BLaER1 treated with 17β-estradiol and CSF1 and Interleukin-3, amounts not matched to agents 10 nM and 100 nM (cell line): Measurements from ENCODE around the gene PPARG.
A peak's percentile ranks its signal among the peaks of the same experiment; 100 is the strongest.
"Not testable (repeated sequence)": the region's sequence is repeated elsewhere in the genome, so short reads cannot be mapped to it uniquely, and the experiment has no call there.

Source experiments
- H3K27ac ChIP-seq, 11 experiments: shearing (Covaris generic); formaldehyde crosslinking; 2 replicates each; pipeline ENCODE4 v1.8.1; 2022
- H3K27me3 ChIP-seq, 11 experiments: shearing (Covaris generic); formaldehyde crosslinking; 2 replicates each; pipeline ENCODE4 v1.8.1; 2022
- H3K36me3 ChIP-seq, 11 experiments: shearing (Covaris generic); formaldehyde crosslinking; 2 replicates each; pipeline ENCODE4 v1.8.1; 2022
- H3K4me1 ChIP-seq, 10 experiments: shearing (Covaris generic); formaldehyde crosslinking; 2 replicates each; pipeline ENCODE4 v1.8.1; 2022
- H3K4me2 ChIP-seq, 11 experiments: shearing (Covaris generic); formaldehyde crosslinking; 2 replicates each; pipeline ENCODE4 v1.8.1; 2022
- H3K4me3 ChIP-seq, 10 experiments: shearing (Covaris generic); formaldehyde crosslinking; 2 replicates each; pipeline ENCODE4 v1.8.1; 2022
- H3K9ac ChIP-seq, 11 experiments: shearing (Covaris generic); formaldehyde crosslinking; 2 replicates each; pipeline ENCODE4 v1.8.1; 2022
- H3K9me3 ChIP-seq, 11 experiments: shearing (Covaris generic); formaldehyde crosslinking; replicated peaks in 1 of 11; 2 replicates each; pipeline ENCODE4 v1.8.1; 2022
- H4K20me1 ChIP-seq, 11 experiments: shearing (Covaris generic); formaldehyde crosslinking; 2 replicates each; pipeline ENCODE4 v1.8.1; 2022
- Cebpa-rat ChIP-seq, 11 experiments: shearing (Covaris generic); IDR thresholded peaks; 2 replicates each; pipeline ENCODE4 v1.8.1; 2022

PPARG gene

DNA sequence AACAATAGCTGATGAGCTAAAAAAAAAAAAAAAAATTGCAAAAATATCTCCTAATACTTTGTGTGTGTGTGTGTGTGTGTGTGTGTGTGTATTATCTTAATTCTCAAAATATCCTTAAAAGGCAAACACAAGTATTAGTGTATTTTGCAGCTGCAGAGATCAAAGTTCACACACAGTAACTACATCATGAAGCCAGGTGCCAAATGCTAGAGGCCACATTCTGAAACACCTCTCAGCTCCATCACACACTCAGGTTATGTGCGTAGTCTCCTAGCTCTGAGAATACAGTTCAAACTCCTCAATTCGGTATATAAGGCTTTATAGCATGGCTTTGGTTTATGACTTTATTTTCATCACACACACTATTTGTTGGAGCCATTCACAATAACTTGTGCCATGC, 33.5 kb upstream of the PPARG start:
- no peak for TF ChIP-seq Cebpa-rat (IDR thresholded peaks at IDR 0.05)
- Histone ChIP-seq H3K9me3 (peaks cover under 1 to 10% (median 5%) of the 10 kb centered on the region in 11 experiments; a peak in 17 of 22 replicates), H3K9ac (no peak overlapping the region)

DNA sequence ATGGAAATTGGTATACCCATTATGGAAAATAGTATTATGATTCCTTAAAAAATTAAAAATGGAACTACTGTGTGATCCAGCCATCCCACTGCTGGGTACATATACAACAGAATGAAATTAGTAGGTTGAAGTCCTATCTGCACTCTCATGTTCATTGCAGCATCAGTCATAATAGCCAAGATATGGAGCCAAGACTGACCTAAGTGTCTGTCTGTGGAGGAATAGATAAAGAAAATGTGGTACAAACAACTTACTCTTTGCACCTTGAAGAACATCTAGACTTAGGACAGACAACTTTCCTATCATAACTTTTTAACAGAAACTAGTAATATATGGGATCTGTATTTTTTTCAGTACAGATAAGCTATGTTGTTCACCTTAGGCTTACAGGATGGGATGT, 30.0 kb upstream of the PPARG start:
- Histone ChIP-seq H3K27me3 (no peaks in the 10 kb centered on the region), H3K4me3 (no peak overlapping the region), H3K4me1 (peaks cover 0 to 16% (median 0%) of the 10 kb centered on the region in 10 experiments; a peak in 7 of 20 replicates), H3K27ac (no peak overlapping the region), H3K36me3 (no peaks in the 10 kb centered on the region), H3K9me3 (peaks cover 0 to 3% (median 0%) of the 10 kb centered on the region in 11 experiments; a peak in 1 of 22 replicates), H4K20me1 (no peaks in the 10 kb centered on the region), H3K4me2 (no peak overlapping the region), H3K9ac (no peak overlapping the region)
- TF ChIP-seq Cebpa-rat (IDR thresholded peaks at IDR 0.05): no peak

More for the DNA sequence above, 33.5 kb upstream of the PPARG start:
- Histone ChIP-seq H4K20me1 (no peaks in the 10 kb centered on the region), H3K4me2 (no peak overlapping the region), H3K27me3 (no peaks in the 10 kb centered on the region), H3K4me1 (peaks cover 0 to 27% (median 0%) of the 10 kb centered on the region in 10 experiments; a peak in 8 of 20 replicates), H3K27ac (no peak overlapping the region), H3K36me3 (no peaks in the 10 kb centered on the region), H3K4me3 (no peak overlapping the region)

DNA sequence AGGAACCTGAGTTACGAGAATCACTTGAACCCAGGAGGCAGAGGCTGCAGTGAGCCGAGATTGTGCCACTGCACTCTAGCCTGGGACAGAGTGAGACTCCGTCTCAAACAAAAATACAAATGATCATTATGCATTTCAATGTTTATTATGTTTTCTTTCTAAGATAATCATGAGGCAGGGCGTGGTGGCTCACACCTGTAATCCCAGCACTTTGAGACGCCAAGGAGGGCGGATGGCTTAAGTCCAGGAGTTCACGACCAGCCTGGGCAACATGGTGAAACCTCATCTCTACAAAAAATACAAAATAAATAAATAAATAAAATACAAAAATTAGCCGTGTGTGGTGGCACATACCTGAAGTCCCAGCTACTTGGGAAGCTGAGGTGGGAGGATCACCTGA, 26.7 kb upstream of the PPARG start:
- not testable (repeated sequence) for H3K27me3 ChIP-seq, H3K9me3 ChIP-seq, H3K9ac ChIP-seq, H3K36me3 ChIP-seq, H3K27ac ChIP-seq, H3K4me2 ChIP-seq, H3K4me3 ChIP-seq, H4K20me1 ChIP-seq
- peaks cover 0 to 18% (median 0%) of the 10 kb centered on the region in 10 experiments; a peak in 5 of 20 replicates for H3K4me1 ChIP-seq

DNA sequence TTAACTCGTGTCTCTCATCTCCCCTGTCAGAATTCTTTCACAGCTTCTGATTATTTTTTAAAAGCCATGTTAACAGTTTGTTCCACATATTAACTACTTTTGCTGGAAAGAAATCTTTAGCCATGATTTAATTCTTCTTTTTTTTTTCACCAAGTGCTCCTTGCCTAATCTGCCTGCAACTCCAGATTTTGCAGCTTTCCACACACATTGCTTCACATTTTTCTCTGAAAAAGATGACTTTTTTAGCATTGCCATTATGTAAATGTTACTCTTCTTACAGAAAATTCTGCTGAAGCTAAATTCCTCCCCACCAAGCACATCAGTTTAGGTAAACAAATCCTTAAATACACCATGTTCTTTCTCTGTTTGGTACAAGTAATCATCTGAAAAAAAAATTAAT, 23.4 kb upstream of the PPARG start:
- peaks cover 0 to 33% (median 0%) of the 10 kb centered on the region in 10 experiments; a peak in 5 of 20 replicates for H3K4me1 ChIP-seq
- H3K4me2 ChIP-seq: peak overlapping the region in 2 of 11 experiments; percentile 20 to 38; a peak in 3 of 22 replicates
- H4K20me1 ChIP-seq: no peaks in the 10 kb centered on the region
- no peaks in the 10 kb centered on the region for H3K27me3 ChIP-seq
- H3K27ac ChIP-seq: no peak overlapping the region
- no peaks in the 10 kb centered on the region for H3K36me3 ChIP-seq
- no peak for TF ChIP-seq Cebpa-rat (IDR thresholded peaks at IDR 0.05)
- no peak overlapping the region for H3K9ac ChIP-seq
- no peaks in the 10 kb centered on the region for H3K9me3 ChIP-seq
- H3K4me3 ChIP-seq: no peak overlapping the region

DNA sequence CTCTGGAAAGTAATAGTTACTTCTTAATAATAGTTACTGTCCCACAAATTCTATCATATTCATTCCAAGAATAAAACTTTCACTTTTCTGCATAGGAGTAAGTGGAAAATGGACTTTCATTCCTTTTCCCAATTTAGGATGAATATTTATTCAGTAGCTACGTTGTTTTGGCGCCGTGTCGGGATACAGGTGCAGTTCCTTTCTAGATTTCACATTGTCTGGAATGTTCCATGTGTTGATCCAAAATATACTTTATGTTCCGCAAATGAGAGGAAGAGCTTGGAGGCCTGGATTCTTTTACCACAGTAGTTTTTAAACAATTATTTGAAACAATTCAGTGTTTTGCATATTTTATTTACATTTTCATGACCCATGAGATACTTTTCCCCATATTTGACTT, 22.8 kb upstream of the PPARG start:
- peaks cover 0 to 38% (median 0%) of the 10 kb centered on the region in 10 experiments; a peak in 5 of 20 replicates for H3K4me1 ChIP-seq
- no peaks in the 10 kb centered on the region for H3K27me3 ChIP-seq
- H3K27ac ChIP-seq: no peak overlapping the region

DNA sequence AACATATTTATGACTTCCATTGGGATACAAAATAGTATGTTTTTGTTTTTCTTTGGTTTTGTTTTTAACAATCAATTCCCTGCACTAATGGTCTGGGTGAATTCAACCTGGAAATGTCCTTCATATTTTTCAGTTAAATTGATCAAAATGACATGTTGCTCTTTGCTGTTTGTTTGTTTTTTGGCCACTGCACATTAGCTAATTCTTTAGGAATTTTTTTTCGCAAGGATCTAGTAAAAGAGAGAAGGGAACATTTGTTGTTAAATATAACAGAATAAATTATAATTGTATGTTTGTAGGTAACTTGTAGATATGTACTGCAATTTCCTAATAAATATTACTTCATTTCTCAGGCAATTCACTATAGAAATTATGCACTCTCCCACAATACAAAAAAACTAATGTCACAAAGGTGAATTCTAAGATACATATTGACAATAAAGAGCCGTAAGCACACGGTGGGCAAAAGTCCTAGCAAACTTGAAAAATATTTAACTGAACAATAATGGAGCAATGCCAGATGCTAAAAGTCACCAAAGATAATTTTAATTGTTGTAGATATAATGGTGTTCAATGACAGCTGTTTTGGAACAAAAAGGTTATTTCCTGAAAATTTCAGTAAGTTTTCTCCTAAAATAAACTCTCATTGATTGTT, 21.4 kb upstream of the PPARG start:
- H3K27me3 ChIP-seq: no peaks in the 10 kb centered on the region
- H3K9ac ChIP-seq: no peak overlapping the region
- no peak overlapping the region for H3K4me3 ChIP-seq
- H3K36me3 ChIP-seq: no peaks in the 10 kb centered on the region
- no peak overlapping the region for H3K27ac ChIP-seq
- no peaks in the 10 kb centered on the region for H3K9me3 ChIP-seq
- peaks cover 0 to 42% (median 0%) of the 10 kb centered on the region in 10 experiments; a peak in 5 of 20 replicates for H3K4me1 ChIP-seq
- no peaks in the 10 kb centered on the region for H4K20me1 ChIP-seq
- no peak for TF ChIP-seq Cebpa-rat (IDR thresholded peaks at IDR 0.05)
- H3K4me2 ChIP-seq: peak overlapping the region in 3 of 11 experiments; percentile 29 to 51 (median 32); a peak in 4 of 22 replicates

More for the DNA sequence above, 22.8 kb upstream of the PPARG start:
- H3K4me2 ChIP-seq: peak overlapping the region in 1 of 11 experiments; percentile 20; a peak in 1 of 22 replicates
- H3K9me3 ChIP-seq: no peaks in the 10 kb centered on the region
- no peak for TF ChIP-seq Cebpa-rat (IDR thresholded peaks at IDR 0.05)
- H4K20me1 ChIP-seq: no peaks in the 10 kb centered on the region
- no peak overlapping the region for H3K4me3 ChIP-seq
- H3K36me3 ChIP-seq: no peaks in the 10 kb centered on the region
- H3K9ac ChIP-seq: no peak overlapping the region

DNA sequence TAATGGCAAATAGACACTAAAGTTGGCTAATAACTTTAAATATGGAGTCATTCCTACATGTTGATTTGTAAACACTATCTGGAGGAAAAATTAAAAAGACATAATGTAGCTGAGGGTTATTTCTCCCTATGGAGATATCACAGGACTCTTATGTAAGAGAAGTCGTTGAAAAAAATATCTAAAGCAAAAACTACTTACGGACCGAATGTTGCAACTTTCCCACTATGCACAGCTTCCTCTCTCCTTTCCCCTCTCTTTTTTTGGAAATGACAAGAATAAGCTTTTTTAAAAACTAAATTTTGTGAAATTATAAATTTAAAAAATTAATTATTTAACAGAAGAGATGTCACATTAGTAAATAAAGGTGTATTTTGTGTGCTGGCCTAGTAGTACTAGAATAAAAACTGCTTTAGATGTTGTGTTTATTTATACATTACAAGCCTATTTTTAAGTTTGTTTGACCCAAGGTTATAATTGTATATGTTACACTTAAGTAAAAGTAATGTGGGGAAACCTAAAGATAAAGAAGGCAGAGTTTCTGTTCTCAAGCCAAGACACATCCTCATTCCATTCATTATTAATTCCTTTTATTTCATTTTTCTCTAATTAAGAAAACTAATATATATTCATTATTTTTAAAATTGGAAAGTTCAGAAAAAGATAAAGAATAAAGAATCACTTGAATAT, 20.7 kb upstream of the PPARG start:
- no peaks in the 10 kb centered on the region for H3K36me3 ChIP-seq
- no peak for TF ChIP-seq Cebpa-rat (IDR thresholded peaks at IDR 0.05)
- no peak overlapping the region for H3K27ac ChIP-seq
- peak overlapping the region in 3 of 11 experiments; percentile 29 to 51 (median 32); a peak in 4 of 22 replicates for H3K4me2 ChIP-seq
- H3K9ac ChIP-seq: no peak overlapping the region
- H4K20me1 ChIP-seq: no peaks in the 10 kb centered on the region
- no peaks in the 10 kb centered on the region for H3K27me3 ChIP-seq
- H3K4me1 ChIP-seq: peaks cover 0 to 45% (median 0%) of the 10 kb centered on the region in 10 experiments; a peak in 7 of 20 replicates
- H3K4me3 ChIP-seq: no peak overlapping the region
- no peaks in the 10 kb centered on the region for H3K9me3 ChIP-seq

DNA sequence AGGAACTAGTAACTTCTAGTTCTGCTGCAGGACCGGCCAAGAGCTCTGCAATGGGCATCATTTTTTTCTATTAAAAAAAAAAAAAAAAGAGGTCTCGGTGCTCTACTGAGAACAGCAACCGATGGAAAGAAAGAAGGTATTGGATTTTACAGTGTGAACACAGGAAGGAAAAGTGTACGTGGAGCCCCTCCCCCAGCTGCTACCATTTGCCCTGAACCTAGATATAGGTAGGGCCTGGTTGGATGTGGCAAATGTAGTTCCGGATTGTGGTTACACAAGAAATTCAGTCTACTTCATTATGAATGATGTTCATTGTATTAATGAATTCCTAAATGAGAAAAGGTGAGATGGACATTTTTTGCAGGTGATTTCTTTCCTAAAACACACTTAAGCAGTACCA, 17.9 kb upstream of the PPARG start:
- Histone ChIP-seq H3K36me3 (no peaks in the 10 kb centered on the region), H3K4me3 (no peak overlapping the region), H3K4me1 (peaks cover 0 to 36% (median 0%) of the 10 kb centered on the region in 10 experiments; a peak in 8 of 20 replicates), H4K20me1 (no peaks in the 10 kb centered on the region), H3K9me3 (no peaks in the 10 kb centered on the region), H3K4me2 (no peak overlapping the region), H3K27ac (no peak overlapping the region), H3K9ac (no peak overlapping the region), H3K27me3 (no peaks in the 10 kb centered on the region)
- TF ChIP-seq Cebpa-rat (IDR thresholded peaks at IDR 0.05): no peak

DNA sequence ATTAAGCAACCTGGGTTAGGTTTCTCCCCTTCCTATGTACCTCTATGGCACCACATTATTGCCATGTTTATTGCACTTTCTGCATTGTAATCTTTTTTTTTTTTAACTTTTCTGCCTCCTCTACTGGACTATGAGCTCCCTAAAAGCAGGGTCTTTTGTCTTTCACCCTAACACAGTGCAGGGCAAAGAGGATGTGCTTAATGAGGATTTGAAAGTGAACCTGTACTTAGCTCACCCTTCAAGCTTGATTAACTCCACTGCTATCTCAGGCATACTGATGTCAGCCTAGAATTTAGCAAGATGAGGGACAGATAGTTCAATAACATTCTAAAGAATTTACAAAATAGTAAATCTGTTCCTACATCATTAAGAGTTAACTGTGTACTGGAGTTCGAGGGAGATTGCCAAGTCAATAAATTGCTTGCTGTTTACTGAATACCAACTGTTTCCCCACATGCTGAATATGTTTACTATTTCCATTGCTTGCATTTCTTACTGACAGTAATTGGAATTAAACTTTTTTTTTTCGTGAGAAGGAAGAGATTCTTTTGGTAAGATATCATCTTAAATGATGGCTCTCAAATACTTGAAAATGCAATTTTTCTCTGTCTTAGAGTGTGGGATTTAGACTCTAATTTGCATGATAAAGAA, 15.7 kb upstream of the PPARG start:
- Histone ChIP-seq H3K36me3 (no peaks in the 10 kb centered on the region), H3K9me3 (no peaks in the 10 kb centered on the region), H3K4me3 (no peak overlapping the region), H3K4me2 (peak overlapping the region in 2 of 11 experiments; percentile 1 to 13; a peak in 1 of 22 replicates), H3K9ac (no peak overlapping the region), H3K4me1 (peaks cover 0 to 30% (median 0%) of the 10 kb centered on the region in 10 experiments; a peak in 8 of 20 replicates), H4K20me1 (no peaks in the 10 kb centered on the region), H3K27ac (no peak overlapping the region), H3K27me3 (no peaks in the 10 kb centered on the region)
- no peak for TF ChIP-seq Cebpa-rat (IDR thresholded peaks at IDR 0.05)
